Suppressor macrophage (primary cell): ENCODE data around the gene MAEA.
A peak's percentile ranks its signal among the peaks of the same experiment; 100 is the strongest.

Source experiments
- DNase-seq, 4 experiments: peaks; one replicate each; pipeline ENCODE4 v3.0.0-alpha.2; 2020 to 2022

The MAEA gene

GRCh38 chr4:1249731-1250526, 39.8 kb upstream of the MAEA start:
- peak in 1 of 4 experiments; percentile 17 for DNase-seq

- DNase-seq: no peak
Observed at GRCh38 chr4:1250527-1250812, 39.2 kb upstream of the MAEA start.

DNA sequence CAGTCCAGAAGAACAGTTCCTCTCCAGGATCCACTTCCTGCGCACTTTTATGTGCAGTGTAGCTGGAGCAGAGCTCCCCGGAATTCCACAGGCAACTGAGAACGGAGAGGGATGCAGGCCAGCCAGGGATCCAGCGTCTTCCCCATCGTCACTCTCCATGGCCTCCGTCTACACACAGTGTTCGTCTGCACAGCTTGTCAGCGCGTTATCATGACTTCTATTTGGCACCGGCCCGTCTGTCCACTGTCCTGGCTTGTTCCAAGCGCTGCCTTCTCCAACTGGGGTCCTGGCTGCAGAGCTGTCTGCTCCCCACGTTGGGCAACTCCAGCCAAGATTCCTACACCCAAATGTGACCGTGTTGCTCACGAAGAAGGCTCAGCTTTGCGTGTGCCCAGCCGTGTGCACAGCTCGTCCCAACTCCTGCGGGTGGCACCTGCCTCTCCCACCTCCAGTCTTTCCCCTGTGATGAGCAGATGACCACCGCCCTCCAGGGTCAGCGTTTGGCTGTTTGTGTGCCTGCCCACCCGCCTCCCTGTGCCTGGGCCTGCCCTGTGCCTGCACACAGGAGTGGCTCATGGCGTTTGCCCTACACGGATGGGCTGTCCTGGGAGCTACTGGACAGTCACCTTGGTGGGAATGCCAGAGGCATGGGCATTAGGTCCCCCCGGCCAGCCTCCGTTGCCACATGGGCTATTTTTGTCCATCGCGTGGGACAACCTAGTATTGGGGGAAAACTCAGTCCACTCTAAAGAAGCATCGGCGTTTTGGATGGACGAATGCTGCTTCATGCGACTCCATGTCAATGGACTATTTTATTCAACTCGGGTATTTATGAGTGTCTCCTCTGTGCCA, 38.5 kb upstream of the MAEA start:
- no peak for DNase-seq

GRCh38 chr4:1251773-1252066, 38.0 kb upstream of the MAEA start:
- DNase-seq: no peak

GRCh38 chr4:1252928-1253492, 36.7 kb upstream of the MAEA start:
- no peak for DNase-seq

GRCh38 chr4:1253831-1254230, 35.9 kb upstream of the MAEA start:
- no peak for DNase-seq

- DNase-seq: no peak
Observed at GRCh38 chr4:1255151-1255550, 34.5 kb upstream of the MAEA start.

DNA sequence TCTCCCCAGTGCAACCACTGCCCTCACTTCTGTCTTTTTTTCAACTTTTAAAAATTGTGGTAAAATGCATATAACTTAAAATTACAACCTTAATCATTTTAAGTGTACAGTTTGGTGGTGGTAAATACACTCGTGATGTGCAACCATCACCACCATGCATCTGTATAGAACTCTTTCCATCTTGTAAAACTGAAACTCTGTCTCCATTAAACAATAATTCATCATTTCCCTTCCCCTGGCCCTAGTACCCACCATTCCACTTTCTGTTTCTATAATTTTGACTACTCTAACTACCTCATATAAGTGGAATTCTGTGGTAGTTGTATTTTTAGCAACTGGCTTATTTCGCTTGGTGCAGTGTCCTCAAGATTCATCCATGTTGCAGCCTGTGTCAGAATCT, 34.0 kb upstream of the MAEA start:
- no peak for DNase-seq

DNA sequence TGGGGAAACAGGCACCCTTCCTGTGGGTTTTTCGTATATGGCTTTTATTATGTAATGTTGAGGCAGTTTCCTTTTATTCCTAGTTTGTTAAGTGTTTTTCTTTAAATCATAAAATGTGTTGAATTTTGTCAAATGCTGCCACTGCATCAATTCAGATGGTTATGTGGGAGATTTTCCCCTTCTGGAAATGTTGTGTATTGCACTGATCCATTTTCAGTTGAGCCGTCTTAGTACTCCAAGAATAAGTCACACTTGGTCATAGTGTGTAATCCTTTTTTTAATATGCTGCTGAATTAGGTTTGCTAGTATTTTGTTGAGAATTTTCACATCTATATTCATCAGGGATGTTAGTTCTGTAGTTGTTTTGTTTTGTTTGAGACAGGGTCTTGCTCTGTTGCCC, 31.2 kb upstream of the MAEA start:
- DNase-seq: no peak

- DNase-seq: no peak
Observed at GRCh38 chr4:1259966-1260365, 29.7 kb upstream of the MAEA start.

- DNase-seq: no peak
Observed at GRCh38 chr4:1260418-1261106, 29.1 kb upstream of the MAEA start.

GRCh38 chr4:1261107-1261928, 28.4 kb upstream of the MAEA start:
- no peak for DNase-seq

- DNase-seq: no peak
Observed at GRCh38 chr4:1264942-1265341, 24.7 kb upstream of the MAEA start.

- DNase-seq: no peak
Observed at GRCh38 chr4:1265351-1265750, 24.3 kb upstream of the MAEA start.

GRCh38 chr4:1266881-1267763, 22.6 kb upstream of the MAEA start:
- DNase-seq: no peak

GRCh38 chr4:1269209-1269608, 20.5 kb upstream of the MAEA start:
- no peak for DNase-seq

DNA sequence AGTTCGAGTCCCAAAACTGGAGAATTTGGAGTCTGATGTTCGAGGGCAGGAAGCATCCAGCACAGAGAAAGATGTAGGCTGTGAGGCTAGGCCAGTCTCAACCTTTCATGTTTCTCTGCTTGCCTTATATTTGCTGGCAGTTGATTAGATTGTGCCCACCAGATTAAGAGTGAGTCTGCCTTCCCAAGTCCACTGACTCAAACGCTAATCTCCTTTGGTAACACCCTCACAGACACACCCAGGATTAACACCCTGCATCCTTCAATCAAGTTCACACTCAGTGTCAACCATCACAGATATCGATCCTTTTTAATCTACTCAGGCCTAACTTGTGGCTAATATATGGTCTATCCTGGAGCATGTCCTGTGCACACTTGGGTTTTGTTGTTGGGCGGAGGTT, 18.0 kb upstream of the MAEA start:
- no peak for DNase-seq

GRCh38 chr4:1274871-1275270, 14.8 kb upstream of the MAEA start:
- peak; percentile 19 to 72 (median 42) for DNase-seq

DNA sequence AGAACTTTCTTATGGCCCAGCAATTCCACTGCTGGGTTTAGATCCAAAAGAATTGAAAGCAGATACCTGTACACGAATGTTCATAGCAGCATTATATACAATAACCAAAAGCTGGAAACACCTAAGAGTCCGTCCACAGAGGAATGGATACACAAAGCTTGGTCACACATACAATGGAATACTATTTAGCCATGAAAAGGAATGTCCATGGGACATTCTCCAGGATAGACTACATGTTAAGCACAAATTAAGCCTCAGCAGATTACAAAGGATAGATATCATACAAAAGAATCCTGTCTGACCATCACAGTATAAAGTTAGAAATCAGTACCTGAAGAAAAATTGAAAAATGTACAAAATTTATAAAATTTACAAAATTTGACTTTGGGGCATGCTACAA, 12.7 kb upstream of the MAEA start:
- no peak for DNase-seq

- DNase-seq: peak in 3 of 4 experiments; percentile 18 to 46 (median 28)
Observed at GRCh38 chr4:1277667-1278665, 11.7 kb upstream of the MAEA start.
